ENCODE data around the gene BICRA.
"Not testable (repeated sequence)": the region's sequence is repeated elsewhere in the genome, so short reads cannot be mapped to it uniquely, and the experiment has no call there.

The BICRA gene

GRCh38 chr19:47663911-47664771 is 55.2 kb downstream of the BICRA start:
- DNase-seq = no peak

GRCh38 chr19:47668556-47668955 is 59.6 kb downstream of the BICRA start:
- DNase-seq = not testable (repeated sequence)

GRCh38 chr19:47670736-47671135 is 61.8 kb downstream of the BICRA start:
- no peak for DNase-seq

- DNase-seq = no peak
Observed at GRCh38 chr19:47671499-47671898, 62.6 kb downstream of the BICRA start.

GRCh38 chr19:47673426-47673825 is 64.5 kb downstream of the BICRA start:
- no peak for DNase-seq

GRCh38 chr19:47674548-47674947 is 65.6 kb downstream of the BICRA start:
- DNase-seq = no peak

GRCh38 chr19:47675271-47675670 is 66.3 kb downstream of the BICRA start:
- no peak for DNase-seq

GRCh38 chr19:47675859-47676258 is 66.9 kb downstream of the BICRA start:
- no peak for DNase-seq

GRCh38 chr19:47676811-47677210 is 67.9 kb downstream of the BICRA start:
- DNase-seq = no peak

GRCh38 chr19:47679251-47679900 is 70.4 kb downstream of the BICRA start:
- no peak for DNase-seq

GRCh38 chr19:47679922-47680857 is 71.3 kb downstream of the BICRA start:
- DNase-seq = no peak

- no peak for DNase-seq
Observed at GRCh38 chr19:47680858-47681332, 72.0 kb downstream of the BICRA start.

- DNase-seq = no peak
Observed at GRCh38 chr19:47681388-47681787, 72.5 kb downstream of the BICRA start.

GRCh38 chr19:47681936-47682335 is 73.0 kb downstream of the BICRA start:
- no peak for DNase-seq

GRCh38 chr19:47682939-47683338 is 74.0 kb downstream of the BICRA start:
- no peak for DNase-seq

- no peak for DNase-seq
Observed at GRCh38 chr19:47686679-47687450, 77.9 kb downstream of the BICRA start.

- no peak for DNase-seq
Observed at GRCh38 chr19:47687906-47688305, 79.0 kb downstream of the BICRA start.

- no peak for DNase-seq
Observed at GRCh38 chr19:47691090-47691489, 82.2 kb downstream of the BICRA start.

GRCh38 chr19:47691782-47692181 is 82.8 kb downstream of the BICRA start:
- DNase-seq = no peak

- no peak for DNase-seq
Observed at GRCh38 chr19:47693489-47693888, 84.6 kb downstream of the BICRA start.

- DNase-seq = no peak
Observed at GRCh38 chr19:47693903-47694302, 85.0 kb downstream of the BICRA start.

All from RPMI8226 (cell line).